Myocyte (in vitro differentiated cells): ENCODE results near the gene IL2RA. TPM values are rescaled to one million over a fixed set of nuclear protein-coding genes. Genes with fewer than 3 reads are reported as not detected.
"Not testable (repeated sequence)": the region's sequence is repeated elsewhere in the genome, so short reads cannot be mapped to it uniquely, and the experiment has no call there.

Experiments
- DNase-seq: peaks from one replicate; pipeline ENCODE4 v3.0.0-alpha.2; 2012; ENCODE audit warnings: low read depth
- total RNA-seq: library from RNA; depleted of rRNA; stranded (reverse); fragments of >200 nt; gene quantifications from 2 replicates; pipeline ENCODE4 v1.2.3, GENCODE V29; 2014

Gene IL2RA
- total RNA-seq, 1 donor from 2014 or later, result not detected

- no peak for DNase-seq
Observed at GRCh38 chr10:6044060-6044459, 18.1 kb downstream of the IL2RA start.

GRCh38 chr10:6043377-6043776 lies 18.8 kb downstream of the IL2RA start:
- not testable (repeated sequence) for DNase-seq

GRCh38 chr10:6040205-6040604 lies 22.0 kb downstream of the IL2RA start:
- no peak for DNase-seq

GRCh38 chr10:6039711-6040110 lies 22.5 kb downstream of the IL2RA start:
- DNase-seq, result no peak

GRCh38 chr10:6038071-6038631 lies 24.0 kb downstream of the IL2RA start:
- no peak for DNase-seq

- no peak for DNase-seq
Observed at GRCh38 chr10:6037422-6037821, 24.7 kb downstream of the IL2RA start.

GRCh38 chr10:6036861-6037321 lies 25.3 kb downstream of the IL2RA start:
- no peak for DNase-seq

GRCh38 chr10:6035931-6036575 lies 26.1 kb downstream of the IL2RA start:
- no peak for DNase-seq

- no peak for DNase-seq
Observed at GRCh38 chr10:6035101-6035834, 26.9 kb downstream of the IL2RA start.

GRCh38 chr10:6034371-6034770 lies 27.8 kb downstream of the IL2RA start:
- DNase-seq, result no peak

GRCh38 chr10:6033954-6034353 lies 28.2 kb downstream of the IL2RA start:
- DNase-seq, result peak; percentile 17

GRCh38 chr10:6030940-6031339 lies 31.2 kb downstream of the IL2RA start:
- no peak for DNase-seq

- DNase-seq, result no peak
Observed at GRCh38 chr10:6030217-6030616, 31.9 kb downstream of the IL2RA start.

- DNase-seq, result no peak
Observed at GRCh38 chr10:6027929-6028328, 34.2 kb downstream of the IL2RA start.

- no peak for DNase-seq
Observed at GRCh38 chr10:6025683-6026255, 36.4 kb downstream of the IL2RA start.

GRCh38 chr10:6024334-6024682 lies 37.9 kb downstream of the IL2RA start:
- DNase-seq, result no peak

- no peak for DNase-seq
Observed at GRCh38 chr10:6023661-6024333, 38.4 kb downstream of the IL2RA start.

- DNase-seq, result no peak
Observed at GRCh38 chr10:6022660-6023059, 39.5 kb downstream of the IL2RA start.

GRCh38 chr10:6020826-6021225 lies 41.3 kb downstream of the IL2RA start:
- DNase-seq, result no peak

GRCh38 chr10:6019796-6020195 lies 42.4 kb downstream of the IL2RA start:
- DNase-seq, result no peak

GRCh38 chr10:6019010-6019782 lies 43.0 kb downstream of the IL2RA start:
- no peak for DNase-seq
